GM18520 (cell line): ENCODE data around the gene SLC4A11.

Source experiments
- ATAC-seq: cut with Tn5 transposase; IDR thresholded peaks from one replicate; pipeline ENCODE4 v1.9.1; 2021; ENCODE audit not compliant: unreplicated experiment

Gene SLC4A11

GRCh38 chr20:3247638-3248037 lies 8.6 kb upstream of the SLC4A11 start:
- no peak for ATAC-seq

- ATAC-seq, result no peak
Measured at GRCh38 chr20:3246682-3247081, 7.7 kb upstream of the SLC4A11 start.

GRCh38 chr20:3245711-3246110 lies 6.7 kb upstream of the SLC4A11 start:
- no peak for ATAC-seq

GRCh38 chr20:3245156-3245555 lies 6.2 kb upstream of the SLC4A11 start:
- ATAC-seq, result no peak

- no peak for ATAC-seq
Measured at GRCh38 chr20:3244613-3245012, 5.6 kb upstream of the SLC4A11 start.

GRCh38 chr20:3243718-3244358 lies 4.8 kb upstream of the SLC4A11 start:
- ATAC-seq, result no peak

- ATAC-seq, result no peak
Measured at GRCh38 chr20:3242172-3242692, 3.2 kb upstream of the SLC4A11 start.

GRCh38 chr20:3240776-3241363 lies 1.9 kb upstream of the SLC4A11 start:
- no peak for ATAC-seq

- ATAC-seq, result no peak
Measured at GRCh38 chr20:3239867-3240775, 1.1 kb upstream of the SLC4A11 start.

- ATAC-seq, result no peak
Measured at GRCh38 chr20:3238616-3239025, 369 bp downstream of the SLC4A11 start.

GRCh38 chr20:3237958-3238615 lies 903 bp downstream of the SLC4A11 start:
- no peak for ATAC-seq

- ATAC-seq, result no peak
Measured at GRCh38 chr20:3237011-3237957, 1.7 kb downstream of the SLC4A11 start.

- ATAC-seq, result no peak
Measured at GRCh38 chr20:3235666-3236324, 3.2 kb downstream of the SLC4A11 start.

GRCh38 chr20:3233991-3234498 lies 4.9 kb downstream of the SLC4A11 start:
- ATAC-seq, result no peak

- no peak for ATAC-seq
Measured at GRCh38 chr20:3233131-3233990, 5.6 kb downstream of the SLC4A11 start.

GRCh38 chr20:3231889-3232588 lies 7.0 kb downstream of the SLC4A11 start:
- no peak for ATAC-seq

GRCh38 chr20:3231116-3231515 lies 7.9 kb downstream of the SLC4A11 start:
- no peak for ATAC-seq

- ATAC-seq, result no peak
Measured at GRCh38 chr20:3229798-3230197, 9.2 kb downstream of the SLC4A11 start.
